HepG2 (cell line): Measurements from ENCODE around the gene CTSA.

Experiments used
- ZNF24 ChIP-seq: fragments of 450-650 bp; IDR thresholded peaks from 2 replicates; pipeline ENCODE4 v1.6.1; 2017; ENCODE audit warnings: antibody characterized with exemption, mild to moderate bottlenecking
- ZNF607 ChIP-seq: sonication (generic); formaldehyde crosslinking; IDR thresholded peaks from 2 replicates; pipeline ENCODE4 v1.5.1; 2020; ENCODE audit warnings: missing genetic modification reagents, mild to moderate bottlenecking, borderline replicate concordance

DNA sequence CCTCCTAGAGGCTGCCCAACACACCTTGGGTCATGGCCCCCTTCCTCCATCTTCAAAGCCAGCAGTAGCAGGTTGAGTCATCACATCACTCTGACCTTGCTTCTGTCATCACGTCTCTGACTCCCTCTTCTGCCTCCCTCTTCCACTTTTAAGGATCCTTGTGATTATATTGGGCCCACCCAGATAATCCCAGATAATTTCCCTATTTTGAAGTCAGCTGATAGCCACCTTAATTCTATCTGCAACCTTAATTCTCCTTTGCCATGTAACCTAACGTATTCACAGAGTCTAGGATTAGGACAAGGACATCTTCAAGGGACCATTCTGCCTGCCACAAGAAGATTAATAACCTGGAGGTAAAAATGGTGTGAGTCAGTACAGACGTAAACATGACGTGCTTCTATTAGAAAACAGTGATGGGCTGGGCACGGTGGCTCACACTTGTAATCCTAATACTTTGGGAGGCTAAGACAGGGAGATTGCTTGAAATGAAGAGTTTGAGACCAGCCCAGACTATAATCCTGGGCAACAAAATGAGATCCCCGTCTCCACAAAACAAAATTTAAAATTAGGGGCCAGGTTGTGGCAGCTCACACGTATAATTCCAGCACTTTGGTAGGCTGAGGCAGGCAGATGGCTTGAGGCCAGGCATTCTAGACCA, 30.4 kb upstream of the CTSA start:
- TF ChIP-seq ZNF24 (no peak), ZNF607 (CRISPR knock-in tag) (no peak)
